Neural cell (in vitro differentiated cells): ENCODE results near the gene RAP1A. TPM values are rescaled to one million over a fixed set of nuclear protein-coding genes. Genes with fewer than 3 reads are reported as not detected.

Source experiments
- H2AFZ ChIP-seq: fragments of 200-600, 300-800 bp; sonication (generic), shearing (Covaris generic); 2 replicates; pipeline ENCODE4 v1.6.0; 2014; ENCODE audit warnings: low read depth, mild to moderate bottlenecking, antibody characterized with exemption, low read length, moderate library complexity
- H3F3A ChIP-seq: fragments of 200-600 bp; shearing (Covaris generic); 2 replicates; pipeline ENCODE4 v1.6.1; 2016; ENCODE audit warnings: mild to moderate bottlenecking, moderate library complexity, mixed read lengths, antibody characterized with exemption, low read length; ENCODE audit not compliant: insufficient read depth, poor library complexity, severe bottlenecking
- H3K27ac ChIP-seq: fragments of 200-600, 300-800 bp; sonication (generic), shearing (Covaris generic); 2 replicates; pipeline ENCODE4 v1.5.1; 2014; ENCODE audit warnings: mild to moderate bottlenecking, low read length, moderate library complexity
- H3K27me3 ChIP-seq: fragments of 300-800, 200-600 bp; sonication (generic), shearing (Covaris generic); 2 replicates; pipeline ENCODE4 v1.6.0; 2014; ENCODE audit warnings: mild to moderate bottlenecking, low read depth, low read length, moderate library complexity; ENCODE audit not compliant: insufficient read depth
- H3K36me3 ChIP-seq: fragments of 300-800, 200-600 bp; sonication (generic), shearing (Covaris generic); 2 replicates; pipeline ENCODE4 v1.5.1; 2014; ENCODE audit warnings: mild to moderate bottlenecking, antibody characterized with exemption, low read length, moderate library complexity; ENCODE audit not compliant: insufficient read depth
- H3K4me2 ChIP-seq: fragments of 300-800, 200-600 bp; sonication (generic), shearing (Covaris generic); 2 replicates; pipeline ENCODE4 v1.6.0; 2014; ENCODE audit warnings: mild to moderate bottlenecking, low read length
- H3K4me3 ChIP-seq: fragments of 300-800, 200-600 bp; sonication (generic), shearing (Covaris generic); 2 replicates; pipeline ENCODE4 v1.5.1; 2014; ENCODE audit warnings: mild to moderate bottlenecking, low read length, moderate library complexity
- H3K79me2 ChIP-seq: fragments of 200-600 bp; shearing (Covaris generic); replicated peaks from 2 replicates; pipeline ENCODE4 v1.6.0; 2014; ENCODE audit warnings: mild to moderate bottlenecking, low read length, moderate library complexity; ENCODE audit not compliant: insufficient read depth
- H3K9ac ChIP-seq: fragments of 300-800, 200-600 bp; sonication (generic), shearing (Covaris generic); 2 replicates; pipeline ENCODE4 v1.6.1; 2016; ENCODE audit warnings: mild to moderate bottlenecking, low read length, mixed read lengths
- H3K9me2 ChIP-seq: fragments of 200-600 bp; shearing (Covaris generic); 2 replicates; pipeline ENCODE4 v1.6.1; 2016; ENCODE audit warnings: mild to moderate bottlenecking, low read length, mixed read lengths; ENCODE audit not compliant: insufficient read depth
- H3K9me3 ChIP-seq: fragments of 200-600, 300-800 bp; sonication (generic), shearing (Covaris generic); 2 replicates; pipeline ENCODE4 v1.6.1; 2016; ENCODE audit warnings: mild to moderate bottlenecking, mixed run types, low read length, moderate library complexity, mixed read lengths
- H4K20me1 ChIP-seq: fragments of 200-600 bp; shearing (Covaris generic); 2 replicates; pipeline ENCODE4 v1.6.1; 2016; ENCODE audit warnings: mild to moderate bottlenecking, mixed run types; ENCODE audit not compliant: insufficient read depth
- EP300 ChIP-seq: fragments of 450-650 bp; conservative IDR thresholded peaks from 2 replicates; pipeline ENCODE4 v1.6.1; 2014; ENCODE audit warnings: antibody characterized with exemption, mild to moderate bottlenecking, moderate library complexity; ENCODE audit not compliant: poor library complexity, severe bottlenecking
- EZH2 ChIP-seq: fragments of 200-600, 300-800 bp; shearing (Covaris generic), sonication (generic); IDR thresholded peaks from 2 replicates; pipeline ENCODE4 v1.6.1; 2014; ENCODE audit warnings: antibody characterized with exemption, low read length, borderline replicate concordance, mild to moderate bottlenecking; ENCODE audit not compliant: insufficient read depth, poor library complexity, severe bottlenecking
- MXI1 ChIP-seq: fragments of 450-650 bp; conservative IDR thresholded peaks from 2 replicates; pipeline ENCODE4 v1.6.1; 2014; ENCODE audit warnings: antibody characterized with exemption, mild to moderate bottlenecking; ENCODE audit not compliant: poor library complexity, severe bottlenecking
- POLR2AphosphoS5 ChIP-seq: IDR thresholded peaks from 2 replicates; pipeline ENCODE4 v1.6.1; 2012
- RAD21 ChIP-seq: fragments of 450-650 bp; conservative IDR thresholded peaks from 2 replicates; pipeline ENCODE4 v1.6.1; 2014; ENCODE audit warnings: antibody characterized with exemption, mild to moderate bottlenecking, moderate library complexity
- SMC3 ChIP-seq: fragments of 450-650 bp; conservative IDR thresholded peaks from 2 replicates; pipeline ENCODE4 v1.6.1; 2014; ENCODE audit warnings: antibody characterized with exemption, mild to moderate bottlenecking, moderate library complexity; ENCODE audit not compliant: poor library complexity
- TAF1 ChIP-seq: IDR thresholded peaks from 2 replicates; pipeline ENCODE4 v1.6.1; 2012; ENCODE audit warnings: low read depth
- polyA plus RNA-seq: library from polyadenylated mRNA; depleted of rRNA; stranded (reverse); fragments of >200 nt; gene quantifications from 2 replicates; pipeline ENCODE4 v1.2.3, GENCODE V29; 2014
- TF ChIP-seq, protein P1 (sequence below): IDR thresholded peaks from 2 replicates; pipeline ENCODE4 v1.6.1; 2012; ENCODE audit warnings: borderline replicate concordance
- TF ChIP-seq, protein P2 (sequence below): fragments of 450-650 bp; IDR thresholded peaks from 2 replicates; pipeline ENCODE4 v1.5.1; 2014; ENCODE audit warnings: antibody characterized with exemption, mild to moderate bottlenecking, moderate library complexity; ENCODE audit not compliant: poor library complexity, severe bottlenecking

The RAP1A gene
- polyA plus RNA-seq, 1 donor from 2014 or later, result 28.7 TPM

DNA sequence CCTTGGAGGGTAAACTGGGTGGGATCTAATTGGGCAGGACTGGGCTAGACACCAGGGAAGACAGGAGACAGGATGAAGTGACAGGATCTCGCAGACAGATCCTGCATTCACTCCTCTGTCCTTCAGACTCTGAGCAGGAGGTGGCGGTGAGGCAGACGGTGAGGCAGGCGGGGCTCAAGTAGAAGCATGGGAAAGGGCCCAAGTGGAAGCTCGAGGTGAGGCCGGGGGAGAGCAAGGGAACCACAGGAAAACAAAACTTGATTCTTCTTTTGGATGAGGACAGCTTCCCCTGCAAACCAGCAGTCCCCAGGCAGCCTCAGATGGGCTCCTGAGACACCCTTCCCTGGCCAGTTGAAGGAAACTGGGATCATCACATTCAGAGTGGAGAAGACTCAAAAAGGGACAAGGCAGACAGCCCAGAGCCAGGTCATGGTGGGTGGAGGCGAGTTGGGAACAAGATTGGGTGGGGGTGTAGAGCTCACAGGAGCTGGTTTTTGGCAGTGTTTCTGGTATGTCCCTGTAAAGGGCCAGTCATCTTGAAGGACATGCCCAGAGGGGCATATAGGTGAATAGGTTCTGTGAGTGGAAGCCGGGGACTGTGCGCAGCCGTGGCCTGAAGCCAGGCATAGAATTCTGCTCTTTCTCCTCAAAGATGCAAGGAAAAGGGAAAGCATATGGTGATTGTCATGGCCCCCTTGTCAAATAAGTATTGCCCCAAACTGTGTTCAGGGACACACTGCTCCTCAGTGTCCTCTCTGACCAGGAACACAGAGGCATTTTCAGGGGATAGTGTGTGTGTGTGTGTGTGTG, 101.6 kb downstream of the RAP1A start:
- Histone ChIP-seq H3K27ac (no peak overlapping the region), H3K79me2 (no peaks in the 10 kb centered on the region), H2AFZ (no peak overlapping the region), H3F3A (no peaks in the 10 kb centered on the region), H3K9ac (no peak overlapping the region), H3K9me2 (no peaks in the 10 kb centered on the region), H3K9me3 (no peaks in the 10 kb centered on the region), H3K27me3 (no peaks in the 10 kb centered on the region), H4K20me1 (no peaks in the 10 kb centered on the region), H3K4me3 (no peak overlapping the region), H3K36me3 (no peaks in the 10 kb centered on the region), H3K4me2 (no peak overlapping the region)
- TF ChIP-seq RAD21, result no peak
- no peak for TF ChIP-seq EZH2
- TF ChIP-seq, protein P1, sequence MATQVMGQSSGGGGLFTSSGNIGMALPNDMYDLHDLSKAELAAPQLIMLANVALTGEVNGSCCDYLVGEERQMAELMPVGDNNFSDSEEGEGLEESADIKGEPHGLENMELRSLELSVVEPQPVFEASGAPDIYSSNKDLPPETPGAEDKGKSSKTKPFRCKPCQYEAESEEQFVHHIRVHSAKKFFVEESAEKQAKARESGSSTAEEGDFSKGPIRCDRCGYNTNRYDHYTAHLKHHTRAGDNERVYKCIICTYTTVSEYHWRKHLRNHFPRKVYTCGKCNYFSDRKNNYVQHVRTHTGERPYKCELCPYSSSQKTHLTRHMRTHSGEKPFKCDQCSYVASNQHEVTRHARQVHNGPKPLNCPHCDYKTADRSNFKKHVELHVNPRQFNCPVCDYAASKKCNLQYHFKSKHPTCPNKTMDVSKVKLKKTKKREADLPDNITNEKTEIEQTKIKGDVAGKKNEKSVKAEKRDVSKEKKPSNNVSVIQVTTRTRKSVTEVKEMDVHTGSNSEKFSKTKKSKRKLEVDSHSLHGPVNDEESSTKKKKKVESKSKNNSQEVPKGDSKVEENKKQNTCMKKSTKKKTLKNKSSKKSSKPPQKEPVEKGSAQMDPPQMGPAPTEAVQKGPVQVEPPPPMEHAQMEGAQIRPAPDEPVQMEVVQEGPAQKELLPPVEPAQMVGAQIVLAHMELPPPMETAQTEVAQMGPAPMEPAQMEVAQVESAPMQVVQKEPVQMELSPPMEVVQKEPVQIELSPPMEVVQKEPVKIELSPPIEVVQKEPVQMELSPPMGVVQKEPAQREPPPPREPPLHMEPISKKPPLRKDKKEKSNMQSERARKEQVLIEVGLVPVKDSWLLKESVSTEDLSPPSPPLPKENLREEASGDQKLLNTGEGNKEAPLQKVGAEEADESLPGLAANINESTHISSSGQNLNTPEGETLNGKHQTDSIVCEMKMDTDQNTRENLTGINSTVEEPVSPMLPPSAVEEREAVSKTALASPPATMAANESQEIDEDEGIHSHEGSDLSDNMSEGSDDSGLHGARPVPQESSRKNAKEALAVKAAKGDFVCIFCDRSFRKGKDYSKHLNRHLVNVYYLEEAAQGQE, result no peak
- TF ChIP-seq, protein P2, sequence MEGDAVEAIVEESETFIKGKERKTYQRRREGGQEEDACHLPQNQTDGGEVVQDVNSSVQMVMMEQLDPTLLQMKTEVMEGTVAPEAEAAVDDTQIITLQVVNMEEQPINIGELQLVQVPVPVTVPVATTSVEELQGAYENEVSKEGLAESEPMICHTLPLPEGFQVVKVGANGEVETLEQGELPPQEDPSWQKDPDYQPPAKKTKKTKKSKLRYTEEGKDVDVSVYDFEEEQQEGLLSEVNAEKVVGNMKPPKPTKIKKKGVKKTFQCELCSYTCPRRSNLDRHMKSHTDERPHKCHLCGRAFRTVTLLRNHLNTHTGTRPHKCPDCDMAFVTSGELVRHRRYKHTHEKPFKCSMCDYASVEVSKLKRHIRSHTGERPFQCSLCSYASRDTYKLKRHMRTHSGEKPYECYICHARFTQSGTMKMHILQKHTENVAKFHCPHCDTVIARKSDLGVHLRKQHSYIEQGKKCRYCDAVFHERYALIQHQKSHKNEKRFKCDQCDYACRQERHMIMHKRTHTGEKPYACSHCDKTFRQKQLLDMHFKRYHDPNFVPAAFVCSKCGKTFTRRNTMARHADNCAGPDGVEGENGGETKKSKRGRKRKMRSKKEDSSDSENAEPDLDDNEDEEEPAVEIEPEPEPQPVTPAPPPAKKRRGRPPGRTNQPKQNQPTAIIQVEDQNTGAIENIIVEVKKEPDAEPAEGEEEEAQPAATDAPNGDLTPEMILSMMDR, result no peak
- no peak for TF ChIP-seq EP300
- no peak for TF ChIP-seq SMC3
- no peak for TF ChIP-seq MXI1
- no peak for TF ChIP-seq TAF1
- no peak for TF ChIP-seq POLR2AphosphoS5

DNA sequence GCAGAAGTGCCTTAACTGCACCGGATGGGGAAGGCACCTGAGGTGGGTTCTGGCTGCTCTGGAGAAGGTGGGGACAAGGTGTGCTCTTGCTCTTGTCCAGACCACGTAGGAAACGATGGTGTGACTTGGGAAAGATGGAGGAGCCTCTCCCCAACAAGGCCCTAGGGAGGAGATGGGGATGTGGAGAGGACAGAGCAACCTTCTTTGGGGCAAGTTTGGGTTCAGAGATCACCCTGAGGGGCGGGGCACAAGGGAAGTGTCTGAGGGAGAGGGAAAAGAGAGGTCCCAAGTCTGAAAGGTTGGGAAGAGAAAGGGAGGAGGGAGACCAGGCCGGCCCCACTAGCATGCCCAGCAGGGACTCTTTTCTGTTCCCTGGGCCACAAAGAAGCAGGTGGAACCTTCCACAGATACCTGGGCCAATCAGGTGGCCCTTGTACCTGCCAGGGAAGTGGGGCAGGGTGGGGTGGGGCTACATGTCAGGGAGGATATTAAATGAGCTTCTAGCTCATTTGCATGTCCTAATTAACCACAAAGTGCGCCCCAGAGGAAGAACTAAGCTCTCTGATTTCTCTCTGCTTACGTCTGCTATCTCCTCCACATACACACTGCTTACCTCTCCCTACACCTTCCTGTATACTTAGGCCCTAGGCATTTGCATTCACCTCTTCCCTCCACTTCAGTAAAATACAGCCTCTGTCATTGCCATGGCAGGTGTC, 103.7 kb downstream of the RAP1A start:
- Histone ChIP-seq H3F3A (no peaks in the 10 kb centered on the region), H3K27ac (no peak overlapping the region), H4K20me1 (no peaks in the 10 kb centered on the region), H3K9me3 (no peaks in the 10 kb centered on the region), H3K4me2 (no peak overlapping the region), H3K4me3 (no peak overlapping the region), H2AFZ (no peak overlapping the region), H3K9me2 (no peaks in the 10 kb centered on the region), H3K36me3 (no peaks in the 10 kb centered on the region), H3K9ac (no peak overlapping the region), H3K79me2 (no peaks in the 10 kb centered on the region), H3K27me3 (no peaks in the 10 kb centered on the region)
- no peak for TF ChIP-seq SMC3
- no peak for TF ChIP-seq TAF1
- TF ChIP-seq RAD21, result no peak
- no peak for TF ChIP-seq POLR2AphosphoS5
- TF ChIP-seq, protein P1, result no peak
- no peak for TF ChIP-seq MXI1
- no peak for TF ChIP-seq EP300
- TF ChIP-seq EZH2, result no peak
- TF ChIP-seq, protein P2, result no peak
